NOMO-1 (cell line): ENCODE results near the gene IL27RA.
"Not testable (repeated sequence)": the region's sequence is repeated elsewhere in the genome, so short reads cannot be mapped to it uniquely, and the experiment has no call there.

ENCODE experiments used
- DNase-seq, 2 experiments: peaks; one replicate each; lab custom pipeline; 2025; ENCODE audit not compliant: unreplicated experiment in 2 of 2; lab: John Stamatoyannopoulos, UW

The IL27RA gene

DNA sequence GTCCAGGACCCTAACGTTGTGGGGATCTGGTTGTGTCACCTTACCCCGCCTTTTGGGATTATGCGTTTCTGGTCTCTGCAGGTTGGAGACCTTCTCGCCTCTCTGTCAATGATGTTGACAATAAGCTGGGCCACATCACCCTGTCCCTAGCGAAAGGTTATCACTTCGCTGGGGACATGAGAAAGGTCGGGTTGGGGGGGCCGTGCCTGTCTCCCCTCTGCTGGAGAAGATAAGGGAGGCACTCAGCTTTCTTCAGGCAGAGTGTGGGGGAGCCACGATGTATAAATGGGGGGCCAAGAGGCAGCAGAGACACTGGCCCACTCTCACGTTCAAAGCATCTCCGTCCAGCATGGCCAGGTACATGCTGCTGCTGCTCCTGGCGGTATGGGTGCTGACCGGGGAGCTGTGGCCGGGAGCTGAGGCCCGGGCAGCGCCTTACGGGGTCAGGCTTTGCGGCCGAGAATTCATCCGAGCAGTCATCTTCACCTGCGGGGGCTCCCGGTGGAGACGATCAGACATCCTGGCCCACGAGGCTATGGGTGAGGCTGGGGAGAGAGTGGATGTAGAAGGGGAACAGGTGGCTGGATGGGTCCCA lies 3.6 kb upstream of the IL27RA start, which contains the start of gene RLN3:
Gene RLN3, plus strand, starts transcription at position 293 of the 595 bp plus-strand sequence. Its CDS starts 57 bp downstream, at position 350.
- DNase-seq = no peak

DNA sequence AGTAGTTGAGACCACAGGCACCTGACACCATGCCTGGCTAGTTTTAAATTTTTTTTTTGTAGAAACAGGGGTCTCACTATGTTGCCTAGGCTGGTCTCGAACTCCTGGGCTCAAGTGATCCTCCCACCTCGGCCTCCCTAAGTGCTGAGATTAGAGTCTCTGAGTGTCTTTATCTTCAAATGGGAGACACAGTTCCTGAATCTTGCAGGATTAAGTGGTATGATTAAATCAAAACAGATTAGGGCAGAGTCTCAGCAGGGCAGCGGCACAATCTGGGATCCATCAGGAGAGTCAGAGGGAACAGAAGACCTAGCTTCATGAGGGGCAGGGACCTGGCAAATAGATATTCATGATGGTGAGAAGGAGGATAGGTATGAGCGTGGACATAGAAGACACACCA lies 2.7 kb upstream of the IL27RA start:
- DNase-seq = no peak

DNA sequence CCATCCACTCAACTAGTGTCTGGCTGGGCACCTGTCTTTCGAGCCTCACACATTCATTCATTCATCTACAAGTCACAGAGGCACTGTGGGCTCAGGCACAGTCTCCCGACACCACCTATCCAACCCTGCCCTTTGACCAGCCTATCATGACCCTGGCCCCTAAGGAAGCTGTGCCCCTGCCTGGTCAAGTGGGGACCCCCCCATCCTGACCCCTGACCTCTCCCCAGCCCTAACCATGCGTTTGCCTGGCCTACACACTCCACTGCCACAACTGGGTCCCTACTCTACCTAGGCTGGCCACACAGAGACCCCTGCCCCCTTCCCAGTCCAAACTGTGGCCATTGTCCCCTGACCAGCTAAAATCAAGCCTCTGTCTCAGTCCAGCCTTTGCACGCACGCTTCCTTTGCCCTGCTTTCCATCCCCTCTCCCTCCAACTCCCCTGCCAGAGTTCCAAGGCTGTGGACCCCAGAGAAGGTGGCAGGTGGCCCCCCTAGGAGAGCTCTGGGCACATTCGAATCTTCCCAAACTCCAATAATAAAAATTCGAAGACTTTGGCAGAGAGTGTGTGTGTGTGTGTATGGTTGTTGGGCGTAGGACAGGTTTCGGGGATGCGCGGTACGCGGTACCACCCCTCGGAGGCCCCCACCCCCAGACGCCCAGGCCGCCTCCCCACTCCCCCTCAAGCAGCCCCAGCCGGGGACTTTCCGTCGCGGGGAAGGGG lies 404 bp upstream of the IL27RA start:
- no peak for DNase-seq

DNA sequence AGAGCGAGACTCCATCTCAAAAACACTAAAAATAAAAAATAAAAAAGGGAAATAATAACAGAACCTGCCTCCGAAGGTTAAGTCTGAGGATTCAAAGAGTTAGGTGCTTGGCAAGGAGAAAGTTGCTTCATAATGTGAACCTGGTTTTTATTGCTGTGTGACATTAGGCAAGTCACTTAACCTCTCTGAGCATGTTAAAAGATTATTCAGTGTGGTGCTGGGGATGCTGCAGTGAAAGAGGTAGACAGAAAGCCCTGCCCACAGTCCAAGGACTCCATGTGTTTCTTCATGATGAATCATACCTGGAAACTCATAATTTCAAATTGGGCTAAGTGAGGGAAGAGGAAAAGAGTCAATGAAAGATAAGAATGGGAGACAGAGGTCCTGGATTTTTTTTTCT lies 2.4 kb downstream of the IL27RA start:
- no peak for DNase-seq

DNA sequence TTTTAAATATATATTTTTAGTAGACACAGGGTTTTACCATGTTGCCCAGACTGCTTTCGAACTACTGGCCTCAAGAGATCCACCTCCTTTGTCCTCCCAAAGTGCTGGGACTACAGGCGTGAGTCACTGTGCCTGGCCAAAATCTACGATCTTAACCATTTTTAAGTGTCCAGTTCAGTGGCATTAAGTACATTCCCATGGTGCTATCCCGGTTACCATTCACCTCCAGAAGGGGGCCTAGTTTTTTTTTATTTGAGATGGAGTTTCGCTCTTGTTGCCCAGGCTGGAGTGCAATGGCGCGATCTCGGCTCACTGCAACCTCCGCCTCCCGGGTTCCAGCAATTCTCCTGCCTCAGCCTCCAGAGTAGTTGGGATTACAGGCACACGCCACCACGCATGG lies 3.6 kb downstream of the IL27RA start:
- DNase-seq = not testable (repeated sequence)

DNA sequence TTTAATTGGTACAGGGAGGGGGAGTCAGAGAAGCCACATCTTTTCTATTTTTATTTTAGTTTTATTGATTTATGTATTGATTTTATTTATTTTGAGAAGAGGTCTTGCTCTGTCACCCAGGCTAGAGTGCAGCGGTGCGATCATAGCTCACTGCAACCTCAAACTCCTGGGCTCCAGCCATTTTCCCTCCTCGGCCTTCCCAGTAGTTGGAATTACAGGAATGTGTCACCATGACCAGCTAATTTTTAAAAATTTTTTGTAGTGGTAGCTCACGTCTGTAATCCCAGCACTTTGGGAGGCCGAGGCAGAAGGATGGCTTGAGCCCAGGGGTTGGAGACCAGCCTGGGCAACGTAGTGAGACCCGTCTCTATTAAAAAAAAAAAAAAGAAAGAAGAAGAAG lies 4.1 kb downstream of the IL27RA start:
- DNase-seq = no peak

DNA sequence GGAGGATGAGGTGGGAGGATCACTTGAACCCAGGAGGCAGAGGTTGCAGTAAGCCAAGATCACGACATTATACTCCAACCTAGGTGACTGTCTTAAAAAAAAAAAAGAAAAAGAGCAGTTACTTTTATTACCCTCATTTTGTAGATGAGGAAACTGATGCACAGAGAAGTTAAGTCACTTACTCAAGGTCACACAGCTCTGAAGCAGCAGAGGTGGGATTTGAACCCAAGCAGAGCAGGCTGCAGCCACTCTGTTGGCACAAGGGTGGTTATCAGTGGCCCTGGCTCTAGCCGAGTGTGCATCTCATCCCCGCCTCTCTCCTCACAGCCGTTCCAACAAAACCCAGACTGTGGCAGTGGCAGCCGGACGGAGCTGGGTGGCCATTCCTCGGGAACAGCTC lies 7.6 kb downstream of the IL27RA start:
- no peak for DNase-seq

DNA sequence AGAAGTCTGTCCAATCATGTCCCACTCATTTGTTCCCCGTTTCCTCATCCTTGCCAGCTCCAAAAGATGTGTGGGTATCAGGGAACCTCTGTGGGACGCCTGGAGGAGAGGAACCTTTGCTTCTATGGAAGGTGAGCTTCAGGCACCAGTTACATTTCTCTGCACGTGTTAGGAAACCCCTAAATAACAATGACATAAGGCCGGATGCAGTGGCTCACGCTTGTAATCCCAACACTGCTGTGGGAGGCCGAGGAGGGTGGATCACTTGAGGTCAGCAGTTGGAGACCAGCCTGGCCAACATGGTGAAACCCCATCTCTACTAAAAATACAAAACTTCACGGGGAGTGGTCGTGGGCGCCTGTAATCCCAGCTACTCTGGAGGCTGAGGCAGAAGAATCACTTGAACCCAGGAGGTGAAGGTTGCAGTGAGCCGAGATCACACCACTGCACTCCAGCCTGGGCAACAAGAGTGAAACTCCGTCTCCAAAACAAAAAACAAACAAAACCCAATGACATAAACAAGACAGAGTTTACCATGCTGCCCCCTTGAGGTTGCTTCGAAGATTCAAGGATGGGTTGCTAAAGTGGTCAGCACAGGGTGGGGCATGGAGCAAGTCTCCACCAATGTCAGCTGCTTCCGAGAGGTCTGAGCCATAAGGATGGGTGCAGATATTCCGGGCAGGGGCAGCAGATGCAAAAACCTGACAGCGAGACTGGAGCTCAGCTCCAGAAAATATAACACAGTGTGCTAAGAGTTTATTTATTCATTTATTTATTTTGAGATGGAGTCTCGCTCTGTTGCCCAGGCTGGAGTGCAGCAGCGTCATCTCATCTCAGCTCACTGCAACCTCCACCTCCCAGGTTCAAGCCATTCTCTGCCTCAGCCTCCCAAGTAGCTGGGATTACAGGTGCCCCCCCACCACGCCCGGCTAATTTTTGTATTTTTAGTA lies 11.4 kb downstream of the IL27RA start:
- DNase-seq = peak in 1 of 2 experiments; percentile 37

DNA sequence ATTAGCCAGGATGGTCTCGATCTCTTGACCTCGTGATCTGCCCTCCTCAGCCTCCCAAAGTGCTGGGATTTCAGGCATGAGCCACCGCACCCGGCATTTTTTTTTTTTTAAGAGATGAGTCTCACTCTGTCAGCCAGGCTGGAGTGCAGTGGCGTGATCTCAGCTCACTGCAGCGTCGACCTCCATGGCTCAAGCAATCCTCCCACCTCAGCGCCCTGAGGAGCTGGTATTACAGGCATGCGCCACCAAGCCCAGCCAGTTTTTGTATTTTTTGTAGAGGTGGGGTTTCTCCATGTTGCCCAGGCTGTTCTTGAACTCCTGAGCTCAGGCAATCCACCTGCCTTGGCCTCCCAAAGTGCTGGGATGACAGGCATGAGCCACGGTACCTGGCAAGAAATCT lies 16.3 kb downstream of the IL27RA start:
- DNase-seq = not testable (repeated sequence)

DNA sequence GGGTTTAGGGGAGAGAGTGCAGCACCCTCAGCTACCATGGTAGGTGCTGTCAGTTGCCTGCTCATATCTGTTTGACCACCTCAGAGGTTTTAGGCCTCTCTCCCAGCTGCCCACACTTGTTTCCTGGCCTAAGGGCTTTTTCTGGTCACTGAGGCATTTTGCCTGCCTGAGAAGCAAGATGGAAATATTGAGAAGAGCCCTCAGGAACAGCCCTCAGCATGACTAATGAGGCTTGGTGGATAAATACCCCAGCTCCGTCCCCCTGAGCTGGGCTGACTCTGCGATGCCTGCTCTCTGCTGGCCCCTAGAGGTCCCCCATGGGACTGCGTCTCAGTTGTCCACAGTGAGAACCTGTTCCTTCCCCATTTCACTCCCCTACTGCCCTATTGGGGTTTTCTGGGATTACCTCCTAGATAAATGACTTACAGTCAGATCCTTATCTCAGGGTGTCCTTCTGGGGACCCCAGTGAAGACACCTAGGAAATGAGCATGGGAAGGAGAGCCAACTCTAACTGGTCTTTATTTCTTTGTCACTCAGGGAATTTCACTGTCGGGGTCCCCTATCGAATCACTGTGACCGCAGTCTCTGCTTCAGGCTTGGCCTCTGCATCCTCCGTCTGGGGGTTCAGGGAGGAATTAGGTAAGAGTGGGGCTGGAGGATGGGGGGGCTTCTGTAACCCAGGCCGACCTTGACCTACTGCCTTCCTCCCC lies 17.0 kb downstream of the IL27RA start:
- DNase-seq = peak; percentile 20 to 64

DNA sequence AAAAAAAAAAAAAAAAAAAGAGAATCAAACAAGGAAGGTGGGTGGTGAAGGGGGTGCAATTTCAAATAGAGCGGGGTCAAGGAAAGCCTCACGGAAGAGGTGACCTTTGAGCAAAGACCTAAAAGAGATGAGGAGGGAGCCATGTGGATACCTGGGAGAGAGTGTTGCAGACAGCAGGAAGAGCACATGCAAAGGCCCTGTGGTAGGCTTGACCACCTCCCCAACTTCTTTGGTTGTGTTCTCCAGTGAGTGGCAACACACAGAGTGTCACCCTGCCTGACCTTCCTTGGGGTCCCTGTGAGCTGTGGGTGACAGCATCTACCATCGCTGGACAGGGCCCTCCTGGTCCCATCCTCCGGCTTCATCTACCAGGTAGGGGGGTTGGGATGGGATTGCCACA lies 18.9 kb downstream of the IL27RA start:
- DNase-seq = no peak

DNA sequence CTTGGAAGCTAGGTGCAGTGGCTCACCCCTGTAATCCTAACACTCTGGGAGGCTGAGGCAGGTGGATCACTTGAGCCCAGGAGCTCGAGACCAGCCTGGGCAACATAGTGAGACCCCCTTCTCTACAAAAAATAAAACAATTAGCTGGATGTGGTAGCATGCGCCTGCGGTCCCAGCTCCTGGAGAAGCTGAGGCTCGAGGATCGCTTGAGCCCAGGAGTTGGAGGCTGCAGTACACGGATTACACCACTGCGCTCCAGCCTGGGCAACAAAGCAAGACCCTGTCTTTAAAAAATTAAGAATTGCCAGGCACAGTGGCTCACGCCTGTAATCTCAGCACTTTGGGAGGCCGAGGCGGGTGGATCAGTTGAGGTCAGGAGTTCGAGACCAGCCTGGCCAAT lies 19.4 kb downstream of the IL27RA start:
- not testable (repeated sequence) for DNase-seq

DNA sequence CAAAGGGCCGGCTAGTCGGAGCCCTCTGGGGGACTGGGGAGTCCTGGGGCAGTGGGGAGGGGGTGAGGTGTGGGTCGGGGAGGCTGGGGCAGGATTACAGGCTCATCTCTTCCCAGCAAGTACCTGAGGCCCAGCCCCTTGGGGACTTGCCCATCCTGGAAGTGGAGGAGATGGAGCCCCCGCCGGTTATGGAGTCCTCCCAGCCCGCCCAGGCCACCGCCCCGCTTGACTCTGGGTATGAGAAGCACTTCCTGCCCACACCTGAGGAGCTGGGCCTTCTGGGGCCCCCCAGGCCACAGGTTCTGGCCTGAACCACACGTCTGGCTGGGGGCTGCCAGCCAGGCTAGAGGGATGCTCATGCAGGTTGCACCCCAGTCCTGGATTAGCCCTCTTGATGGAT lies 20.4 kb downstream of the IL27RA start:
- no peak for DNase-seq

DNA sequence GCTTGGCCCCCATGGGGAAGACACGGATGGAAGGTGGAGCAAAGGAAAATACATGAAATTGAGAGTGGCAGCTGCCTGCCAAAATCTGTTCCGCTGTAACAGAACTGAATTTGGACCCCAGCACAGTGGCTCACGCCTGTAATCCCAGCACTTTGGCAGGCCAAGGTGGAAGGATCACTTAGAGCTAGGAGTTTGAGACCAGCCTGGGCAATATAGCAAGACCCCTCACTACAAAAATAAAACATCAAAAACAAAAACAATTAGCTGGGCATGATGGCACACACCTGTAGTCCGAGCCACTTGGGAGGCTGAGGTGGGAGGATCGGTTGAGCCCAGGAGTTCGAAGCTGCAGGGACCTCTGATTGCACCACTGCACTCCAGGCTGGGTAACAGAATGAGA lies 20.9 kb downstream of the IL27RA start:
- DNase-seq = no peak

DNA sequence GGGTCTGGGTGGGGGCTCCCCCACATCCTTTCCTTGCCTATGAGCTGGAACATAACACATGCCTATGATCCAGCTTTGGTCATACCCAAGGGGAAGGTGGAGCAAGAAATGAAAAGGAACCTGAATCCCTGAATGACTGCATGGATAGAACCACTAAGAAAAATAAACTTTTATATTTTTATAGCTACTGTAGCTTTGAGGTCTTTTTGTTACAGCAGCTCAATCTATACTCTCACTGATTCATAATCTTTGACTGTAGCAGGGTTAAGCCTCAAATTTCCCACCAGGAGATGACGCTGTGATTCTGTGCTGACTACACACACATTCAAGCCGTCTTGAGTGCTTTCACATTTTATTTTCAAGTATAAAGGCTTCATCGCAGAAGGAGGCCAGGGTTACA lies 21.5 kb downstream of the IL27RA start:
- DNase-seq = no peak

DNA sequence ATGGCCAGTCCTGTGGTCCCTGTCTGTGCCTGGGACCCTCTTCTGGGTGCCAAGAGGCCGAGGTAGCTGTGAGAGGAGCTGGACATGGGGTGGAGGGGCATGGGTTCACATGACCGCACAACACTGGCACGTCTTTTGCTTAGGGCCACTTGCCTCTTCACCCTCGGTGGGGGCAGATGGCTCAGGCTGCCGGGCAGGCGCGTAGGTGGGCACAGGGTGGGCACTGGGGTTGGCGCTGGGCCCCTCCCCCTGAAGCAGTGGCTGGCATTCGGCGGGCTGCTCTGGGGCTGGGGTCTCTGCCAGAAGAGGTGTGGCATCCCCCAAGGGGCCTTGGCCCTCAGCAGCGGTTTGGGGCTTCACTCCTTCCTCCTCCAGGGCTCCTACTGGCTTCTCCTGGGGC lies 21.9 kb downstream of the IL27RA start:
- no peak for DNase-seq

DNA sequence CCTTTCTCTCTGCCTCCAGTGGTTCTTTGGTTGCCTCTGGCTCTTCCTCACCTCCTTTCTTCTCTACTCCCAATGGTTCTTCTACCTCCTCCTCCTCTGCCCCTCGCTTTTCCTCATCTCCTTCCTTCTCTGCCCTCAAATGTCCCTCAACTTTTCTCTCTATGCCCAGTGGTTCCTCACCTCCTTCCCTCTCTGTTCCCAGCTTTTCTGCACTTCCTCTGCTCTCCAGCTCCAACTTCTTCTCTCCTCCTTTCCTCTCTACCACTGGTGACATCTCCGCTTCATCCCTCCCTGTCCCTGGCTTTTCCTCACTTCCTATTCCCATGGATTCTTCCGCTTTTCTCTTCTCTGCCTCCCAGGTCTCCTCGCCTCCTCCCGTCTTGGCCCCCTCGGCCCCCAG lies 22.5 kb downstream of the IL27RA start:
- no peak for DNase-seq

DNA sequence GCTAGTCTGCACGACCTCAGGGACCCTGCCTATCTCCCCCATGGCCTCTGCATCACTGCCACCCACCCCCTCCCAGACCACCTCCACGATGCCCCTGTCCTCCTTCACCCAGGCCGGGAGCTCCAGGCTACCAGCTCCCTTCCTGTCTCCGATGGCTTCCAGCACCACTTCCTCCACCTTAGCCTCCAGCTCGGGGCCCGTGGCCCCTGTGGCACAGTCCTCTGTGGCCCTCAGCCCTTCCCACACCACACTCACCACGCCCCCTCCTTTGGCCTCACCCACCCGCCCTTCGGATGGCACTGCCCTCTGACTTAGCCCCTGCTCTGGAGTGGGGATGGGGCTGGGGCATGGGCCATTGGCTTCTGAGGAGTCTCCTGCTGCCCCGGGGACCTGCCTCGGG lies 23.2 kb downstream of the IL27RA start:
- no peak for DNase-seq

DNA sequence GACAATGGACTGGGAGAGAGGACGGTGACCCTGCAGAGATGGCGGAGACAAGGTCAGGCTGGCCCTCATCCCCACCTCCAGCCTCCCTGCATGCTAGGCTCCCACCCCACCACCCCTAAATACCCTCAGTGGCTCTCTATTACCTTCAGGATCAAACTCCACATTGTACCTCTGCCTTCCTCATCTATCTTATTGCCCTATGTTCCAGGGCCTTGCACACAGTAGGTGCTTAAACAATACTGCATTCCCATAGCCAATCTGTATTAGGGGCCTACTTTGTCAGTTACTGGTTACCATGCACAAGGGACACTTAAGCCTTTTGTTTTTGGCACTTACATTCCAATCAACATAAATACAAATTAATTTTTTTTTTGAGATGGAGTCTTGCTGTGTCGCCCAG lies 23.8 kb downstream of the IL27RA start:
- no peak for DNase-seq

DNA sequence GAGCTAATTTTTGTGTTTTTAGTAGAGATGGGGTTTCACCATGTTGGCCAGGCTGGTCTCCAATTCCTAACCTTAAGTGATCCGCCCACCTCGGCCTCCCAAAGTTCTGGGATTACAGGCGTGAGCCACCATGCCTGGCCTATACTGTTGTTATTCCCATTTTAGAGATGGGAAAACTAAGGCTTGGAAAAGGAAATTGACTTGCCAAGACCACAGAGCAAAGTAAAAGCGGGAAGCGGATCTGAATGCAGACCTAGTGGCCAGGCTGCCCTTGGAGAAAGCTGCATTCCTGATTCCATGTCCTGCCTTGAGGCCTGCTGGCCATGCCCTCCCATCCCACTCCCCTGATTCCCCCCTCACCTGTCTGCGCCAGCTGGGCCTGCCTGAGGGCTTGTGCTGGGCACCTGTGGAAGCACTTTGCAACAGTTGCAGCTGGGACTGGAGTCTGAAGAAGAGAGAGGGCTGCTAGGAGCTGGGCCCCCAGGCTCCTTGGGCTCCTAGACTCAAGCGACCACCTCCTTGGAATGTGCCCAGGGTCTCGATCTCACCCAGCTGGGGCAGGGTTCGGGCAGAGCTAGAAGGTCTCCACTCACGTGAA lies 24.6 kb downstream of the IL27RA start:
- no peak for DNase-seq
